NB4 (cell line): ENCODE data around the gene TYW5.

Experiments used
- CTCF ChIP-seq: IDR thresholded peaks from one replicate; pipeline ENCODE4 v1.5.1; 2012; ENCODE audit warnings: low read depth, low read length
- POLR2A ChIP-seq: IDR thresholded peaks from 2 replicates; pipeline ENCODE4 v1.6.1; 2011; ENCODE audit warnings: mild to moderate bottlenecking; ENCODE audit not compliant: insufficient read length; ENCODE audit errors: extremely low read depth

- no peak for TF ChIP-seq CTCF
- no peak for TF ChIP-seq POLR2A
Measured at GRCh38 chr2:199983534-199983933, 28.2 kb upstream of the TYW5 start.
